Kidney epithelial cell (primary cell): ENCODE data around the gene EVI2A. TPM values are rescaled to one million over a fixed set of nuclear protein-coding genes. Genes with fewer than 3 reads are reported as not detected.

Experiments used
- DNase-seq: peaks from one replicate; pipeline ENCODE4 v3.0.0-alpha.2; 2010; ENCODE audit warnings: low read depth
- H3K27me3 ChIP-seq: 2 replicates; pipeline ENCODE4 v1.6.0; 2011; ENCODE audit warnings: low read length; ENCODE audit not compliant: control insufficient read depth, insufficient read depth
- H3K36me3 ChIP-seq: 2 replicates; pipeline ENCODE4 v1.5.1; 2011; ENCODE audit warnings: low read length; ENCODE audit not compliant: control insufficient read depth, insufficient read depth
- H3K4me3 ChIP-seq: 2 replicates; pipeline ENCODE4 v1.5.1; 2011; ENCODE audit warnings: low read depth, mild to moderate bottlenecking, control low read depth, low read length
- CTCF ChIP-seq: IDR thresholded peaks from 2 replicates; pipeline ENCODE4 v1.5.1; 2011; ENCODE audit warnings: mild to moderate bottlenecking, moderate library complexity, low read length, control low read depth, inconsistent platforms; ENCODE audit not compliant: insufficient read depth, poor library complexity, severe bottlenecking
- total RNA-seq: library from RNA; depleted of rRNA; stranded (reverse); fragments of >200 nt; gene quantifications from 2 replicates; pipeline ENCODE4 v1.2.3, GENCODE V29; 2015

Gene EVI2A
- total RNA-seq, 1 donor from 2014 or later, result not detected

GRCh38 chr17:31310260-31310659 is 11.2 kb downstream of the EVI2A start:
- Histone ChIP-seq H3K27me3 (no peaks in the 10 kb centered on the region), H3K36me3 (no peaks in the 10 kb centered on the region), H3K4me3 (no peak overlapping the region)
- no peak for TF ChIP-seq CTCF
- no peak for DNase-seq

- Histone ChIP-seq H3K36me3 (no peaks in the 10 kb centered on the region), H3K27me3 (no peaks in the 10 kb centered on the region), H3K4me3 (no peak overlapping the region)
- no peak for DNase-seq
- TF ChIP-seq CTCF, result no peak
Observed at GRCh38 chr17:31309556-31309955, 11.9 kb downstream of the EVI2A start.

GRCh38 chr17:31308372-31309334 is 12.8 kb downstream of the EVI2A start:
- no peaks in the 10 kb centered on the region for H3K36me3 ChIP-seq

GRCh38 chr17:31307640-31308039 is 13.8 kb downstream of the EVI2A start:
- no peak for DNase-seq
- Histone ChIP-seq H3K27me3 (no peaks in the 10 kb centered on the region), H3K36me3 (no peaks in the 10 kb centered on the region), H3K4me3 (no peak overlapping the region)
- TF ChIP-seq CTCF, result no peak

More at GRCh38 chr17:31308372-31309334, 12.8 kb downstream of the EVI2A start:
- Histone ChIP-seq H3K4me3 (no peak overlapping the region), H3K27me3 (no peaks in the 10 kb centered on the region)
- no peak for TF ChIP-seq CTCF
- no peak for DNase-seq

GRCh38 chr17:31299624-31300023 is 21.8 kb downstream of the EVI2A start:
- no peaks in the 10 kb centered on the region for H3K27me3 ChIP-seq
- no peaks in the 10 kb centered on the region for H3K36me3 ChIP-seq
- H3K4me3 ChIP-seq, result no peak overlapping the region
- TF ChIP-seq CTCF, result no peak
- no peak for DNase-seq

GRCh38 chr17:31297090-31297489 is 24.3 kb downstream of the EVI2A start, which contains the start of gene OMG:
Gene OMG, minus strand, starts transcription at chr17:31297239. Its CDS starts 908 bp downstream, at chr17:31296331.
- H3K4me3 ChIP-seq, result no peak within 1 kb of the TSS
- no peak for TF ChIP-seq CTCF
- no peaks in the 10 kb centered on the region for H3K36me3 ChIP-seq
- H3K27me3 ChIP-seq, result no peaks in the 10 kb centered on the region
- no peak for DNase-seq
